Endometrium (tissue), 2 donors: ENCODE measurements around the gene CDC14A.
"Not testable (repeated sequence)": the region's sequence is repeated elsewhere in the genome, so short reads cannot be mapped to it uniquely, and the experiment has no call there.

Source experiments
- FAIRE-seq: peaks from 2 replicates; lab custom pipeline; 2012; peaks lifted over from hg19 to GRCh38; lab: Jason Lieb, UNC
- donor health status: control.
- donor health status: control.

Gene CDC14A

GRCh38 chr1:100364697-100365096 is 12.4 kb downstream of the CDC14A start:
- FAIRE-seq = no peak

GRCh38 chr1:100366209-100366525 is 13.9 kb downstream of the CDC14A start:
- FAIRE-seq = no peak

GRCh38 chr1:100369339-100369738 is 17.0 kb downstream of the CDC14A start:
- FAIRE-seq = not testable (repeated sequence)

- FAIRE-seq = not testable (repeated sequence)
Observed at GRCh38 chr1:100373953-100374352, 21.6 kb downstream of the CDC14A start.

GRCh38 chr1:100376890-100377289 is 24.6 kb downstream of the CDC14A start:
- not testable (repeated sequence) for FAIRE-seq

- FAIRE-seq = no peak
Observed at GRCh38 chr1:100377590-100378361, 25.5 kb downstream of the CDC14A start.

- FAIRE-seq = no peak
Observed at GRCh38 chr1:100378956-100379355, 26.6 kb downstream of the CDC14A start.

GRCh38 chr1:100380635-100381034 is 28.3 kb downstream of the CDC14A start:
- no peak for FAIRE-seq

GRCh38 chr1:100382657-100383056 is 30.4 kb downstream of the CDC14A start:
- no peak for FAIRE-seq

- no peak for FAIRE-seq
Observed at GRCh38 chr1:100383743-100384405, 31.6 kb downstream of the CDC14A start.

GRCh38 chr1:100387209-100387608 is 34.9 kb downstream of the CDC14A start:
- FAIRE-seq = peak; percentile 80

- no peak for FAIRE-seq
Observed at GRCh38 chr1:100387657-100388350, 35.5 kb downstream of the CDC14A start.

GRCh38 chr1:100390531-100390930 is 38.2 kb downstream of the CDC14A start:
- no peak for FAIRE-seq

GRCh38 chr1:100391675-100392074 is 39.4 kb downstream of the CDC14A start:
- no peak for FAIRE-seq

- FAIRE-seq = peak; percentile 96
Observed at GRCh38 chr1:100392756-100393155, 40.5 kb downstream of the CDC14A start.

GRCh38 chr1:100394285-100394684 is 42.0 kb downstream of the CDC14A start:
- no peak for FAIRE-seq

GRCh38 chr1:100395913-100396312 is 43.6 kb downstream of the CDC14A start:
- no peak for FAIRE-seq

- no peak for FAIRE-seq
Observed at GRCh38 chr1:100396651-100397050, 44.3 kb downstream of the CDC14A start.

GRCh38 chr1:100397681-100398080 is 45.4 kb downstream of the CDC14A start:
- FAIRE-seq = no peak

GRCh38 chr1:100398648-100399047 is 46.3 kb downstream of the CDC14A start:
- no peak for FAIRE-seq

GRCh38 chr1:100400404-100400803 is 48.1 kb downstream of the CDC14A start:
- no peak for FAIRE-seq

- no peak for FAIRE-seq
Observed at GRCh38 chr1:100404821-100405220, 52.5 kb downstream of the CDC14A start.

- FAIRE-seq = not testable (repeated sequence)
Observed at GRCh38 chr1:100405902-100406301, 53.6 kb downstream of the CDC14A start.
